Measurements from ENCODE around the gene ERO1A. TPM values are rescaled to one million over a fixed set of nuclear protein-coding genes. Genes with fewer than 3 reads are reported as not detected.
"Not testable (repeated sequence)": the region's sequence is repeated elsewhere in the genome, so short reads cannot be mapped to it uniquely, and the experiment has no call there.

The ERO1A gene
- total RNA-seq: 63.3 and 81.4 TPM in 2 replicates

- peak; percentile 53 for DNase-seq (ENCODE audit: low read depth, low spot score)
Measured at GRCh38 chr14:52695481-52696091, at the start of gene ERO1A. Gene ERO1A, minus strand, starts transcription at chr14:52695558. Its CDS starts 77 bp downstream, at chr14:52695481.

- DNase-seq (ENCODE audit: low read depth, low spot score): no peak
Measured at GRCh38 chr14:52741865-52742264, 46.5 kb upstream of the ERO1A start.

DNA sequence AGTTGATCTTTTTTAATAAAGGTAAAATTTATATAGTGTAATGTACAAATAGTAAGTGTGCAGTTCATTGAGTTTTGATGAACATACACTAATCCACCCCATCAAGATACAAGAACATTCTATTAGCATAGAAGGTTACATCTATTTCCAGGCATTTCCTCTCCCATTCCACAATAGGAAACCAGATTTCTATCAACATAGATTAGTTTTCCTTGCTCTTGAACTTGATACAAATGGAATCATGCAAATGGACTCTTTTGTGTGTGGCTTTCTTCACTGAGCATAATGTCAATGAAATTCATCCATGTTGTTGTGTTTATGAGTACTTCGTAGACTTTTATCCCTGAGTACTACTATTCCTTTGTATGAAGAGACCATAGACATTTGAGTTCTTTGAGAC lies 45.4 kb upstream of the ERO1A start:
- peak; percentile 30 for DNase-seq (ENCODE audit: low read depth, low spot score)

GRCh38 chr14:52738409-52738808 lies 43.1 kb upstream of the ERO1A start:
- no peak for DNase-seq (ENCODE audit: low read depth, low spot score)

- DNase-seq (ENCODE audit: low read depth, low spot score): no peak
Measured at GRCh38 chr14:52735921-52736489, 40.6 kb upstream of the ERO1A start.

- no peak for DNase-seq (ENCODE audit: low read depth, low spot score)
Measured at GRCh38 chr14:52733824-52734223, 38.5 kb upstream of the ERO1A start.

- no peak for DNase-seq (ENCODE audit: low read depth, low spot score)
Measured at GRCh38 chr14:52730709-52731111, 35.4 kb upstream of the ERO1A start.

DNA sequence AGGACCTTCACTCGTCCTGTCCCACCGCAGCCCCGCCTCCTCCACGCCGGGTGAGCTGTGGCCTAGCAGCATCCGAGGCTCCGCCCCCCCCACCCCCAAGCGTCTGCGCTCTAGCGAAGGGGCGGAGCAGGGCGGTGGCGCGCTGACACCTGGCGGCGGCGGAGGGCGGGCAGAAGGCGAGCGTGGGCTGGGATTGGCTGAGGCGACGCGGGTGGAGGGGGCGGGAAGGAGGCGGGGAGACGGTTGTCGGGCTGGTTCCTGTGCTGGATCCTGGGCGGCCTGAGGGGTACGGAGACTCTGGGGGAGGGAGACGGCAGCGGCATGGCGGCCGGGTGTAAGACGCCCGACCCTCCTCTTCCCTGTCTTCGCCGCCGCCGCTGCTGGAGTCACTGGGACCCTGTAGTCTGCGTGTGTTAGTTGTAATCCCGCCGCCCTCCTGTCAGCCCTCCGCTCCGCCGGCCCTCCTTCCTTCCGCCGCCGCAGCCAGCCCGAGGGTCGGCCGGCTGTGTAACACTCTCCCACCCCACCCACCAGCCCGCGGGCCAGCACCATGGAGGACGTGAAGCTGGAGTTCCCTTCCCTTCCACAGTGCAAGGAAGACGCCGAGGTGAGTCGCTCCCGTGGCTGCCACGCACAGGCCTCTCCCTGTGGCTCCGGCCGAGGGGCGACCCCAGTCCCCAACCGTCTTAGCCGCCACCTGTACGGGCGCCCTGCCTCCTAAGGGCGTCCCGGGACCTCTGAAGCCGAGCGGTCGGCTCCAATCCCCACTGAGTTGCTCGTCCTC lies 34.8 kb upstream of the ERO1A start, which contains the start of gene STYX:
Gene STYX (plus strand): TSS at position 242 of the 784 bp plus-strand sequence. CDS start 309 bp downstream, at position 551.
- peak; percentile 94 for DNase-seq (ENCODE audit: low read depth, low spot score)

DNA sequence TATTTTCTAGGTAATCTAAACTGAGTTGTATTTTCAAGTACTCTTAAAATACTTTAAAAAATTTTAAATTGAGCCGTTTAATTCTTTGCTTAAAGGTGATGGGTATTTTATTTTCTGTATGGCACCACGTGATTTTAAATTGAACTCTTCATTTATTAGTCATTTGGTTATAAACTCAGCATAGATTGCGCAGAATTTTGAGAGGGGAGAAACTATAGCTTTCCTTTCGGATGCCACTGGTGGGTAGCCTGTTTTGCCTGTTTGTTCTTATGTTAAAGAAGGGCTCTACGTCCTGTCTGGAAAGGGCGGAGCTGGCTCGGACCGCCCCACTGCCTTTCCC lies 34.2 kb upstream of the ERO1A start:
- DNase-seq (ENCODE audit: low read depth, low spot score): no peak

- not testable (repeated sequence) for DNase-seq (ENCODE audit: low read depth, low spot score)
Measured at GRCh38 chr14:52729035-52729434, 33.7 kb upstream of the ERO1A start.

GRCh38 chr14:52727509-52727908 lies 32.2 kb upstream of the ERO1A start:
- not testable (repeated sequence) for DNase-seq (ENCODE audit: low read depth, low spot score)

DNA sequence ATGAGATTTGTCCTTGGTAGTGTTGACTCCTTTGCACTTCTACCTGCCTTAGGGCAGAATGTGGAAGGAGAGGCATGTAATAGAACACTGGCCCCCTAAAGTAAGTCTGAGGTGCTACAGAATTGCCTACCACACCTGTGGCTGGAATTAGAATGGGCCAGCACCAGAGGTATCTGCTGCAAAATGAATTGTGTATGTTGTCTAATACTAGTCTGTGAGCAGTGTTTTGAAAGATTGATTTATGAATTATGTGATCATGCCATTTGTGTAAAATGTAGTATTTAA lies 28.9 kb upstream of the ERO1A start:
- DNase-seq (ENCODE audit: low read depth, low spot score): no peak

GRCh38 chr14:52723514-52724359 lies 28.4 kb upstream of the ERO1A start:
- DNase-seq (ENCODE audit: low read depth, low spot score): no peak

- DNase-seq (ENCODE audit: low read depth, low spot score): no peak
Measured at GRCh38 chr14:52716155-52716554, 20.8 kb upstream of the ERO1A start.

GRCh38 chr14:52711666-52712065 lies 16.3 kb upstream of the ERO1A start:
- no peak for DNase-seq (ENCODE audit: low read depth, low spot score)

DNA sequence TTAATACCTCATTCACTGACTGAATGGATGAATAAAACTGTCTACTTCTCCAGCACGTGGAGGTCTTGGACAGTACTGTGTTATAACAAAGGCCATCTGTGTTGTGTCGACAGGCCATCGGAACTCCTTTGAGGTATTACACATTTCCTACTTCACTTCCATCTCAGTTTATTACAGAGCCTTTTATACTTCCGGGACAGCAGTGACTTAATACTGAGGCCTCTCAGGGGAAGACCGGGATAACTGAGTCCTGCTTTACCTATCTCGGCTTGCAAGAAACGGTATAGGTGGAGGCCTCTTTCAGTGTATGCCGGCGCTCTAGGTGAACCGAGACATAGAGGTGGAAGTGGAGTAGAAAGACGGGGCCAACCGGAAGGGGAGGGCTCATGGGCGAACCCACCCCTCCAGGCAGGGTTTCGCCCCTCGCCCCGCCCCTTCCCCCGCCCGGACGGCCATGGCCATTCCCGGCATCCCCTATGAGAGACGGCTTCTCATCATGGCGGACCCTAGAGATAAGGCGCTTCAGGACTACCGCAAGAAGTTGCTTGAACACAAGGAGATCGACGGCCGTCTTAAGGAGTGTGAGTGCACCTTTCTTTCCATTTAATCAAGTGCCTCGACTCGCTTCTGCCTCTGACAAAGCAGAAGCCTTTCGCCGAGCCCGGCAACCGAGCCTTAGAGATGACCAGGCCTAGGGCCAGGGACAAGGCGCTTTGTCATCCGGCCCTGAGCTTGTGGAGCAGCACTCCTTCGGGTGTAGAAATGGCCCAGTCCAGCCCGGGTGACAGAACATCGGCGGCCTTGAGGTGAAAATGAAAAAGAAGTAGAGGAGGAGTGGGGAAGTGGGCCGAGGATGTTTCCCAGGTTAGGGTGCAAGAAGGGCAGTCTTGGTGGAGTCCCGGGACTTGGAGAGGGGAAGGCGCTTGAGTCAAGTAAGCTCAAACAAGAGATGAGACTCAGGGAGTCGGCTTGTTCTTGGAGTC lies 11.7 kb upstream of the ERO1A start, which contains the start of gene PSMC6:
Gene PSMC6 (plus strand): TSS at position 477 of the 983 bp plus-strand sequence. CDS start 20 bp downstream, at position 497.
- peak; percentile 71 for DNase-seq (ENCODE audit: low read depth, low spot score)

DNA sequence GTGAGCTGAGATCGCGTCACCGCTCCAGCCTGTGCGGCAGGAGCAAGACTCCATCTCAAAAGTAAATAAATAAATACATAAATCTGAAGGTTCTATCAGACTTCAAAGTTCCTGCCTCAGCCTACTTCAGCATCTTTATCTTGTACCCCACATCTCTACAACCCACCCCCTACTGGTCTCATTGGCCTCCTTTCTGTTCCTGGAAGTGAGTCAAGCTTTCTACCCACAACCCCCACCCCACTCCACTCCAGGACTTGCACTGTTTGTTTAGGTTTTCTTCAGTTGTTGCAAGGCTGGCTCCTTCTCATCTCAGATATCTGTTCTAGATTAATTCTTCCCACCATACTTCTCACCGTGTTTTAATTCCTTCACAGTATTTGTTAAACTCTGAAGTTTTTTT lies 10.9 kb upstream of the ERO1A start:
- no peak for DNase-seq (ENCODE audit: low read depth, low spot score)

DNA sequence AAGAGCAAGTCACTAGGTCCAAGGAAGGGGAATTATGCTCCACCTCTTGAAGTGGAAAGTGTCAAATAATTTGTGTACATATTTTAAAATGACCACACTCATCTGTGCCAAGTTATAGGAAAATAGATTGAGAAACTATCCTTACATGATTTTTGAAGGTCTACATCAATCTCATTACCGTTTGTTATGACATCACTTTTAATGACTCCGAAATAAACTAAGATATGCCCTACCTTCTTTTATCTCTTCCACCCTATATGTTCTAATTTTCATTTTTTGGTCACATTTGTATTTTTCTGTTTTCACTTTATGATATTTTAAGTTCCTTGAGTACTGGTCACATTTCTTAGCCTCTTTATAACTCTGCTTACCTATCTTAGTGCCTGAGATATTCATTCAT lies 8.3 kb upstream of the ERO1A start:
- DNase-seq (ENCODE audit: low read depth, low spot score): no peak

DNA sequence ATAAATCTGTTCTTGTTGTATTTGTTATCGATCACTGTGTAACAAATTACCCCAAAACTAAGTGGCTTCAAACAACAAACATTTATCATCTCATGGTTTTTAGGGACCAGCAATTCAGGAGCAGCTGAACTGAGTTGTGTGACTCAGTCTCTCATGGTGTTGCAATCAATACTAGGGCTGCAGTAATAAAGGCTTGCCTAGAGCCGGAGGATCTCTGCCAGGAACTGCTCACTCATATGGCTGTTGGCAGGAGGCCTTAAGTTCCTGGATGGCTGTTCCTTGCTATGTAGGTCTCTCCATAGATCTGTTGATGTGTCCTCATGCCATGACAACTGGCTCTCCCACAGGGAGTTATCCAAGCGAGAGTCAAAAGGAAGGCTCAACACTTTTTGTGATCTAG lies 7.9 kb upstream of the ERO1A start:
- peak; percentile 47 for DNase-seq (ENCODE audit: low read depth, low spot score)

DNA sequence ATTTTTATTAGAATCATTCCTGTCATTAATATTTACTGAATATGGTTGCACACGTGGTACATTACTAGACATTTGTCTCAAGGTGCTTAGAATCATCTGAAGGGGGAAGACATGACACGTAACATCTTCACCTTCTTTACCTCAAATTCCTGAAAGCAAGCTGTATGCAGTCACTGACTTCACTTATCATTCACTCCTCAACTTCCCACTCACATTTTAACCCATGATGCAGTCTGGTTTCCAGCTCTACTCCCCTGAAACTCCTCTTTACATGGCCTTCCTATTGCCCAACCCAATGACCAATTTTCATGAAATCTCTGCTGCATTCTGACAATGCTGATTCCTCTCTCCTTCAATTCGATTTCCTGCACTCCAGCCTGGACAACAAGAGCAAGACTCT lies 5.9 kb upstream of the ERO1A start:
- DNase-seq (ENCODE audit: low read depth, low spot score): no peak
